ENCODE measurements around the gene SH3PXD2A.

SH3PXD2A gene

GRCh38 chr10:103661198-103661950 lies 194.0 kb downstream of the SH3PXD2A start:
- Histone ChIP-seq H3K4me3 (ENCODE audit: low read length in 2 of 2) (peak overlapping the region; percentile 56 to 79), H3K9me3 (ENCODE audit: control insufficient read depth in 2 of 2, low read length in 2 of 2) (no peaks in the 10 kb centered on the region), H3K4me1 (ENCODE audit: control insufficient read depth in 2 of 2, insufficient read depth in 2 of 2, low read length in 2 of 2) (peaks cover 11 to 21% of the 10 kb centered on the region in 2 donors), H3K27me3 (ENCODE audit: control insufficient read depth in 2 of 2, insufficient read depth in 2 of 2, low read length in 2 of 2) (no peaks in the 10 kb centered on the region), H3K36me3 (ENCODE audit: control insufficient read depth in 2 of 2, insufficient read depth in 2 of 2, low read length in 2 of 2) (peaks cover 17 to 22% of the 10 kb centered on the region in 2 donors), H3K9ac (ENCODE audit: low read depth in 1 of 2, low read length in 2 of 2) (peak overlapping the region in 1 of 2 donors; percentile 64), H3K27ac (ENCODE audit: low read depth in 2 of 2, low read length in 2 of 2) (peak overlapping the region; percentile 67 to 84)

DNA sequence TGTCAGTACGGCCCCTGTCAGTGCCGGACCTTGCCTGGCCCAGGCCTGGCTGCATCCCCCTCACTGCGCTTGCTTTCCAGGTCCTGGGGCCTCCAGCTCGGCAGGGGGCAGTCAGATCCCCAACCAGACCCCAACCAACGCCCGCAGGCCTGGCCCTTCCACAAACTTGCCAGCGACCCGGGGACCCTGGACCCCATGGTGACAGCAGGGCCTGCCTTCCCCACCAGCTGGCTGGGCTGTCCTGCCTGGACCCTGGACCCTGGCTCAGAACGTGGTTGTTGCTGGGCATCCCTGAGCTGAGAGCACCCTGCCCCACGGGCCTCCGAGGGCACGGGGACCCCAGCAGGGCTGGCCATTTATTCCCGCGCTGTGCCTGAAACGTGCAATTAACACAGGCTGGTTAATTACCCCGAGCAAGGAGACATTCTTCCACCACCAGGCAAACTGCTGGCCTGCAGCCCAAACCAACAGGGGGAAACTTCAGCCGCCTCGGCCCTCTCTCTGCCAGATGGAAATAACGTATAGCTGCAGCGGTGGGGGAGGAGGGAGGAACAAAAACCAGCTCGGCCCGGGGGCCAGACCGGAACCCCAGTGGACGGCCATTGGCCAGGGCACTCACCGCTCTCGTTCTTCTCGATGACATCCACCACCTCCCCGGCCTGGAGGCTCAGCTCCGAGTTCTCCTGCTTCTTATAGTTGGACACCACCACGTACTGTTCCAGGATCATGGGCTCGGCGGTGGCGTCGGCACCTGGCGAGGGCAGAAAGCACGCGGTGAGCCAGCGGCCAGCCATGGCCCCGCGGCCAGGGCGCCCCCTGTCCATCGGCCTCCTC lies 194.8 kb downstream of the SH3PXD2A start:
- peak overlapping the region; percentile 67 to 84 for H3K27ac ChIP-seq (ENCODE audit: low read depth in 2 of 2, low read length in 2 of 2)
- H3K36me3 ChIP-seq (ENCODE audit: control insufficient read depth in 2 of 2, insufficient read depth in 2 of 2, low read length in 2 of 2), result peaks cover 17 to 26% of the 10 kb centered on the region in 2 donors
- H3K27me3 ChIP-seq (ENCODE audit: control insufficient read depth in 2 of 2, insufficient read depth in 2 of 2, low read length in 2 of 2), result no peaks in the 10 kb centered on the region
- peak overlapping the region; percentile 63 to 64 for H3K9ac ChIP-seq (ENCODE audit: low read depth in 1 of 2, low read length in 2 of 2)
- H3K9me3 ChIP-seq (ENCODE audit: control insufficient read depth in 2 of 2, low read length in 2 of 2), result no peaks in the 10 kb centered on the region
- peaks cover 11 to 21% of the 10 kb centered on the region in 2 donors for H3K4me1 ChIP-seq (ENCODE audit: control insufficient read depth in 2 of 2, insufficient read depth in 2 of 2, low read length in 2 of 2)
- H3K4me3 ChIP-seq (ENCODE audit: low read length in 2 of 2), result peak overlapping the region; percentile 56 to 79

DNA sequence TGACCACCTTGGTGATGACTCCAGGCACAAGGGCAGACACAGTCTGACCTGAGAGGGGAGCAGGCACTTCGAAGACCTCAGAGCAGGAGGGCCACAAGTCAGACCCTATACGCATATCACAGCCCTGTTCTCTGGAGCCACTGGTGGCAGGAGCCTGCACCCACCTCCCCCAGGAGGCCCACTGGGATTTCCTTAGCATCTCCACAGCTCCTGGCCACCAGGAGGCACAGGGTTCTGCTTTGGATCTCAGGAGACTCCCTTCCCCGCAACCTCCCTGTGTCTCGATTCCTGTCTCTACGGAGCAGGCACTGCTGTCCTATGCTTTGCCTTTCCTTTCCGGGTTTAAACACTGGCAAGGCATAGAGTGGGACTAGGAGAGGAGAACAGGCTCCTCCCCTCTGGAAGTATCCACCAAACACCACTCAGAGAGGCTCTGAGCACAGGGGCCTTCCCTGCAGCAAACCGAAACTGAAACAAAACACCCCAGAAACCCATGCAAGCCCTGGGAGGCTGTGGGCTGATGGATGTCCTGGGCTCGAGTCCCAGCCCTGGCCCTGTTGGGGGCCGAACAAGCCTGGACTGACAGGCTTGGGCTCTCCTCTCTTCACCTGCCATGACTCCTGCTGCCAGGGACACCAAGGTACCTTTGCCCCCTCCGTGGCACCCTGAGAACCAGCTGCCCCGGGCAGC lies 195.6 kb downstream of the SH3PXD2A start:
- Histone ChIP-seq H3K4me1 (ENCODE audit: control insufficient read depth in 2 of 2, insufficient read depth in 2 of 2, low read length in 2 of 2) (peaks cover 11 to 21% of the 10 kb centered on the region in 2 donors), H3K27ac (ENCODE audit: low read depth in 2 of 2, low read length in 2 of 2) (peak overlapping the region; percentile 51 to 84), H3K4me3 (ENCODE audit: low read length in 2 of 2) (peak overlapping the region; percentile 56 to 79), H3K27me3 (ENCODE audit: control insufficient read depth in 2 of 2, insufficient read depth in 2 of 2, low read length in 2 of 2) (no peaks in the 10 kb centered on the region), H3K9ac (ENCODE audit: low read depth in 1 of 2, low read length in 2 of 2) (peak overlapping the region; percentile 63 to 64), H3K36me3 (ENCODE audit: control insufficient read depth in 2 of 2, insufficient read depth in 2 of 2, low read length in 2 of 2) (peaks cover 17 to 26% of the 10 kb centered on the region in 2 donors), H3K9me3 (ENCODE audit: control insufficient read depth in 2 of 2, low read length in 2 of 2) (no peaks in the 10 kb centered on the region)

- H3K4me3 ChIP-seq (ENCODE audit: low read length in 2 of 2), result no peak overlapping the region
- peaks cover 24 to 34% of the 10 kb centered on the region in 2 donors for H3K4me1 ChIP-seq (ENCODE audit: control insufficient read depth in 2 of 2, insufficient read depth in 2 of 2, low read length in 2 of 2)
- H3K27ac ChIP-seq (ENCODE audit: low read depth in 2 of 2, low read length in 2 of 2), result peak overlapping the region in 1 of 2 donors; percentile 14
- no peaks in the 10 kb centered on the region for H3K27me3 ChIP-seq (ENCODE audit: control insufficient read depth in 2 of 2, insufficient read depth in 2 of 2, low read length in 2 of 2)
- no peak overlapping the region for H3K9ac ChIP-seq (ENCODE audit: low read depth in 1 of 2, low read length in 2 of 2)
- no peaks in the 10 kb centered on the region for H3K9me3 ChIP-seq (ENCODE audit: control insufficient read depth in 2 of 2, low read length in 2 of 2)
- H3K36me3 ChIP-seq (ENCODE audit: control insufficient read depth in 2 of 2, insufficient read depth in 2 of 2, low read length in 2 of 2), result peaks cover 15 to 26% of the 10 kb centered on the region in 2 donors
These were observed 197.3 kb downstream of the SH3PXD2A start for GRCh38 chr10:103658049-103658577.

GRCh38 chr10:103657061-103657591 lies 198.2 kb downstream of the SH3PXD2A start:
- Histone ChIP-seq H3K4me1 (ENCODE audit: control insufficient read depth in 2 of 2, insufficient read depth in 2 of 2, low read length in 2 of 2) (peaks cover 33 to 44% of the 10 kb centered on the region in 2 donors), H3K36me3 (ENCODE audit: control insufficient read depth in 2 of 2, insufficient read depth in 2 of 2, low read length in 2 of 2) (peaks cover 15 to 26% of the 10 kb centered on the region in 2 donors), H3K4me3 (ENCODE audit: low read length in 2 of 2) (no peak overlapping the region), H3K27ac (ENCODE audit: low read depth in 2 of 2, low read length in 2 of 2) (peak overlapping the region in 1 of 2 donors; percentile 1), H3K27me3 (ENCODE audit: control insufficient read depth in 2 of 2, insufficient read depth in 2 of 2, low read length in 2 of 2) (no peaks in the 10 kb centered on the region), H3K9ac (ENCODE audit: low read depth in 1 of 2, low read length in 2 of 2) (no peak overlapping the region), H3K9me3 (ENCODE audit: control insufficient read depth in 2 of 2, low read length in 2 of 2) (no peaks in the 10 kb centered on the region)

DNA sequence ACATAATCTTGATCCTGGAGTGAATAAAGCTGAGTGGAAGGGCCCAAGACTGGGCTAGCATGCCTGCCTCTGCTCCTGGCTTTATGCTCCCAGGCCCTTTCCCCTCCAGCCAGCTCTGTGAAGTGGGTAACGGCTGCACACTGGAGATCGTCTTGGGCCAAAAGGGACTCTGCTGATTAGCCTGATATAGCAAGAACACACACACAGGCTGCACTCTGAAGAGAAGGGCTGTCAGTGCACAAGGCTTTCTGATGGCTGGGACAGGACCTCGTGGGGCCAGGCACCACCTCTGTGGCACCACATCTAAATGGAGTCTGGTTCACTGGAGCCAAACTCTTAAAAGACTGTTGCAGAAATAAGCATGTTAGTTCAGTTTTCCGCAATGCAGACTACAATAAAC lies 200.5 kb downstream of the SH3PXD2A start:
- Histone ChIP-seq H3K9me3 (ENCODE audit: control insufficient read depth in 2 of 2, low read length in 2 of 2) (no peaks in the 10 kb centered on the region), H3K27me3 (ENCODE audit: control insufficient read depth in 2 of 2, insufficient read depth in 2 of 2, low read length in 2 of 2) (no peaks in the 10 kb centered on the region), H3K27ac (ENCODE audit: low read depth in 2 of 2, low read length in 2 of 2) (no peak overlapping the region), H3K4me1 (ENCODE audit: control insufficient read depth in 2 of 2, insufficient read depth in 2 of 2, low read length in 2 of 2) (peaks cover 48 to 63% of the 10 kb centered on the region in 2 donors), H3K36me3 (ENCODE audit: control insufficient read depth in 2 of 2, insufficient read depth in 2 of 2, low read length in 2 of 2) (peaks cover 18 to 32% of the 10 kb centered on the region in 2 donors), H3K4me3 (ENCODE audit: low read length in 2 of 2) (no peak overlapping the region), H3K9ac (ENCODE audit: low read depth in 1 of 2, low read length in 2 of 2) (no peak overlapping the region)

DNA sequence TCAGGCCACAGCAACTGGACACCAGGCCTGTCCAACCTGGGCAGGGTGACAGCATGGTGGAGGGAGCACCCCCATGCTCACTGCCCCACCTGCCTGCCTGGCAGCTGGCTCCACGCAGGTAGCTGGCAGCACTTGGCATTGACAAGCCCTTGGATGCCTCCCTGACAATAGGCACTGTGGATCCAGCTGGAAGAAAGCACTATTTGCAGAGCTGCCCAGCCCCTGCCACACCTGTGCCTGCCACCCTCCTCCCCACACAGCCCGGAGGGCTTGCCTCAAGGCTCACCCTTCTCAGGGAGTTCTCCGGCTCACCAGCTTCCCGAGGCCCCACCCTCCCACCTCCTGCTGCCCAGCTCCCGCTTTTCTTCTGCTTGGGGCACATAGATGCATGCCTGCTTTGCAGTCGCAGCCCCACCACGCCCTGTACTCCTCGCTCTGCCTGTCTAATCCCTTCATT lies 201.8 kb downstream of the SH3PXD2A start:
- peaks cover 49 to 68% of the 10 kb centered on the region in 2 donors for H3K4me1 ChIP-seq (ENCODE audit: control insufficient read depth in 2 of 2, insufficient read depth in 2 of 2, low read length in 2 of 2)
- peak overlapping the region; percentile 42 to 43 for H3K9ac ChIP-seq (ENCODE audit: low read depth in 1 of 2, low read length in 2 of 2)
- peak overlapping the region; percentile 86 to 90 for H3K27ac ChIP-seq (ENCODE audit: low read depth in 2 of 2, low read length in 2 of 2)

GRCh38 chr10:103652599-103653281 lies 202.6 kb downstream of the SH3PXD2A start:
- Histone ChIP-seq H3K4me3 (ENCODE audit: low read length in 2 of 2) (peak overlapping the region; percentile 14 to 40), H3K27ac (ENCODE audit: low read depth in 2 of 2, low read length in 2 of 2) (peak overlapping the region; percentile 86 to 90), H3K27me3 (ENCODE audit: control insufficient read depth in 2 of 2, insufficient read depth in 2 of 2, low read length in 2 of 2) (no peaks in the 10 kb centered on the region), H3K4me1 (ENCODE audit: control insufficient read depth in 2 of 2, insufficient read depth in 2 of 2, low read length in 2 of 2) (peaks cover 51 to 61% of the 10 kb centered on the region in 2 donors), H3K9ac (ENCODE audit: low read depth in 1 of 2, low read length in 2 of 2) (peak overlapping the region; percentile 42 to 57), H3K36me3 (ENCODE audit: control insufficient read depth in 2 of 2, insufficient read depth in 2 of 2, low read length in 2 of 2) (peaks cover 6 to 21% of the 10 kb centered on the region in 2 donors), H3K9me3 (ENCODE audit: control insufficient read depth in 2 of 2, low read length in 2 of 2) (no peaks in the 10 kb centered on the region)

More for the DNA sequence above, 201.8 kb downstream of the SH3PXD2A start:
- H3K4me3 ChIP-seq (ENCODE audit: low read length in 2 of 2), result peak overlapping the region in 1 of 2 donors; percentile 15
- H3K9me3 ChIP-seq (ENCODE audit: control insufficient read depth in 2 of 2, low read length in 2 of 2), result no peaks in the 10 kb centered on the region
- H3K36me3 ChIP-seq (ENCODE audit: control insufficient read depth in 2 of 2, insufficient read depth in 2 of 2, low read length in 2 of 2), result peaks cover 13 to 27% of the 10 kb centered on the region in 2 donors
- no peaks in the 10 kb centered on the region for H3K27me3 ChIP-seq (ENCODE audit: control insufficient read depth in 2 of 2, insufficient read depth in 2 of 2, low read length in 2 of 2)

Measured in mucosa of rectum (tissue), 2 donors.